Effector memory CD4-positive, alpha-beta T cell (primary cell): ENCODE results near the gene RNF135.
"Not testable (repeated sequence)": the region's sequence is repeated elsewhere in the genome, so short reads cannot be mapped to it uniquely, and the experiment has no call there.

Experiments
- DNase-seq, 3 donors: peaks; one replicate each; pipeline ENCODE4 v3.0.0-alpha.2; 2020
- H3K27ac ChIP-seq: 2 replicates; pipeline ENCODE4 v1.7.0; 2013; ENCODE audit warnings: mild to moderate bottlenecking, low read length, moderate library complexity; ENCODE audit not compliant: insufficient read depth, poor library complexity, severe bottlenecking
- H3K27me3 ChIP-seq: replicated peaks from 2 replicates; pipeline ENCODE4 v1.7.0; 2013; ENCODE audit warnings: mild to moderate bottlenecking, low read length; ENCODE audit not compliant: insufficient read depth, control insufficient read depth, poor library complexity, severe bottlenecking
- H3K36me3 ChIP-seq: 2 replicates; pipeline ENCODE4 v1.7.0; 2013; ENCODE audit warnings: mild to moderate bottlenecking, low read length, moderate library complexity; ENCODE audit not compliant: control insufficient read depth, insufficient read depth
- H3K4me1 ChIP-seq: 2 replicates; pipeline ENCODE4 v1.7.0; 2013; ENCODE audit warnings: low read length, mild to moderate bottlenecking; ENCODE audit not compliant: control insufficient read depth, insufficient read depth, poor library complexity, severe bottlenecking
- H3K4me3 ChIP-seq: 2 replicates; pipeline ENCODE4 v1.7.0; 2013; ENCODE audit warnings: low read length, low read depth, mild to moderate bottlenecking; ENCODE audit not compliant: insufficient read depth, poor library complexity, severe bottlenecking
- H3K9me3 ChIP-seq: 2 replicates; pipeline ENCODE4 v1.7.0; 2013; ENCODE audit warnings: mild to moderate bottlenecking, low read length, moderate library complexity; ENCODE audit not compliant: control insufficient read depth

RNF135 gene

GRCh38 chr17:30954046-30954830 lies 16.6 kb upstream of the RNF135 start:
- H3K4me1 ChIP-seq: no peaks in the 10 kb centered on the region
- H3K9me3 ChIP-seq: no peaks in the 10 kb centered on the region
- H3K4me3 ChIP-seq: no peak overlapping the region
- H3K36me3 ChIP-seq: no peaks in the 10 kb centered on the region
- H3K27ac ChIP-seq: no peak overlapping the region
- no peaks in the 10 kb centered on the region for H3K27me3 ChIP-seq
- DNase-seq: no peak

GRCh38 chr17:30956764-30957374 lies 14.0 kb upstream of the RNF135 start:
- Histone ChIP-seq H3K4me1 (no peaks in the 10 kb centered on the region), H3K36me3 (no peaks in the 10 kb centered on the region), H3K27ac (no peak overlapping the region), H3K4me3 (no peak overlapping the region), H3K9me3 (no peaks in the 10 kb centered on the region), H3K27me3 (no peaks in the 10 kb centered on the region)
- DNase-seq: no peak

- H3K27me3 ChIP-seq: no peaks in the 10 kb centered on the region
- DNase-seq: no peak
- H3K27ac ChIP-seq: no peak overlapping the region
- H3K4me3 ChIP-seq: no peak overlapping the region
- H3K4me1 ChIP-seq: no peaks in the 10 kb centered on the region
- no peaks in the 10 kb centered on the region for H3K9me3 ChIP-seq
- H3K36me3 ChIP-seq: no peaks in the 10 kb centered on the region
These were observed 13.1 kb upstream of the RNF135 start for GRCh38 chr17:30957741-30958140.

GRCh38 chr17:30958187-30958586 lies 12.7 kb upstream of the RNF135 start:
- H3K36me3 ChIP-seq: no peaks in the 10 kb centered on the region
- no peaks in the 10 kb centered on the region for H3K9me3 ChIP-seq
- DNase-seq: no peak
- no peaks in the 10 kb centered on the region for H3K27me3 ChIP-seq
- no peak overlapping the region for H3K4me3 ChIP-seq
- no peak overlapping the region for H3K27ac ChIP-seq
- no peaks in the 10 kb centered on the region for H3K4me1 ChIP-seq

- Histone ChIP-seq H3K27ac (no peak overlapping the region), H3K4me3 (no peak overlapping the region), H3K4me1 (no peaks in the 10 kb centered on the region), H3K27me3 (no peaks in the 10 kb centered on the region), H3K36me3 (no peaks in the 10 kb centered on the region), H3K9me3 (no peaks in the 10 kb centered on the region)
- no peak for DNase-seq
These were observed 9.3 kb upstream of the RNF135 start for GRCh38 chr17:30961209-30962188.

GRCh38 chr17:30964312-30964711 lies 6.5 kb upstream of the RNF135 start:
- not testable (repeated sequence) for H3K27ac ChIP-seq, H3K4me1 ChIP-seq, DNase-seq, H3K27me3 ChIP-seq, H3K4me3 ChIP-seq, H3K36me3 ChIP-seq, H3K9me3 ChIP-seq

- Histone ChIP-seq H3K9me3 (no peaks in the 10 kb centered on the region), H3K4me1 (no peaks in the 10 kb centered on the region), H3K36me3 (no peaks in the 10 kb centered on the region), H3K27ac (no peak overlapping the region), H3K4me3 (no peak overlapping the region), H3K27me3 (no peaks in the 10 kb centered on the region)
- DNase-seq: no peak
These were observed 6.0 kb upstream of the RNF135 start for GRCh38 chr17:30964876-30965275.

GRCh38 chr17:30965686-30966085 lies 5.2 kb upstream of the RNF135 start:
- H3K27ac ChIP-seq: no peak overlapping the region
- no peak overlapping the region for H3K4me3 ChIP-seq
- H3K27me3 ChIP-seq: no peaks in the 10 kb centered on the region
- DNase-seq: no peak
- H3K4me1 ChIP-seq: no peaks in the 10 kb centered on the region
- H3K36me3 ChIP-seq: no peaks in the 10 kb centered on the region
- no peaks in the 10 kb centered on the region for H3K9me3 ChIP-seq

GRCh38 chr17:30967911-30968310 lies 2.9 kb upstream of the RNF135 start:
- H3K27ac ChIP-seq, H3K36me3 ChIP-seq, DNase-seq, H3K4me3 ChIP-seq, H3K27me3 ChIP-seq, H3K4me1 ChIP-seq, H3K9me3 ChIP-seq: not testable (repeated sequence)
